Measurements from ENCODE around the gene ROBO2.
A peak's percentile ranks its signal among the peaks of the same experiment; 100 is the strongest.

ROBO2 gene

GRCh38 chr3:77460326-77460725 is 420.4 kb downstream of the ROBO2 start:
- DNase-seq (ENCODE audit: low read depth): peak; percentile 11
- TF ChIP-seq CTCF (IDR thresholded peaks at IDR 0.05; ENCODE audit: control insufficient read depth, insufficient read depth, low read depth, low read length, missing control alignments): no peak
- no peak overlapping the region for H3K4me3 ChIP-seq (ENCODE audit: control insufficient read depth, low read depth, low read length)

GRCh38 chr3:77462951-77463350 is 423.1 kb downstream of the ROBO2 start:
- no peak for TF ChIP-seq CTCF (IDR thresholded peaks at IDR 0.05; ENCODE audit: control insufficient read depth, insufficient read depth, low read depth, low read length, missing control alignments)
- no peak for DNase-seq (ENCODE audit: low read depth)
- H3K4me3 ChIP-seq (ENCODE audit: control insufficient read depth, low read depth, low read length): no peak overlapping the region

GRCh38 chr3:77464111-77464688 is 424.3 kb downstream of the ROBO2 start:
- DNase-seq (ENCODE audit: low read depth): peak; percentile 18
- TF ChIP-seq CTCF (IDR thresholded peaks at IDR 0.05; ENCODE audit: control insufficient read depth, insufficient read depth, low read depth, low read length, missing control alignments): no peak
- H3K4me3 ChIP-seq (ENCODE audit: control insufficient read depth, low read depth, low read length): no peak overlapping the region

- no peak for DNase-seq (ENCODE audit: low read depth)
- H3K4me3 ChIP-seq (ENCODE audit: control insufficient read depth, low read depth, low read length): no peak overlapping the region
- TF ChIP-seq CTCF (IDR thresholded peaks at IDR 0.05; ENCODE audit: control insufficient read depth, insufficient read depth, low read depth, low read length, missing control alignments): no peak
These were observed 426.7 kb downstream of the ROBO2 start for GRCh38 chr3:77466562-77467115.

GRCh38 chr3:77467702-77468625 is 428.1 kb downstream of the ROBO2 start:
- DNase-seq (ENCODE audit: low read depth): no peak
- no peak for TF ChIP-seq CTCF (IDR thresholded peaks at IDR 0.05; ENCODE audit: control insufficient read depth, insufficient read depth, low read depth, low read length, missing control alignments)
- no peak overlapping the region for H3K4me3 ChIP-seq (ENCODE audit: control insufficient read depth, low read depth, low read length)

GRCh38 chr3:77468626-77469020 is 428.7 kb downstream of the ROBO2 start:
- H3K4me3 ChIP-seq (ENCODE audit: control insufficient read depth, low read depth, low read length): no peak overlapping the region
- no peak for TF ChIP-seq CTCF (IDR thresholded peaks at IDR 0.05; ENCODE audit: control insufficient read depth, insufficient read depth, low read depth, low read length, missing control alignments)
- no peak for DNase-seq (ENCODE audit: low read depth)
